HEK293 (cell line): Measurements from ENCODE around the gene SLC5A11.

Experiments
- ZBTB44 ChIP-seq: fragments of 450-650 bp; IDR thresholded peaks from 2 replicates; pipeline ENCODE4 v1.5.1; 2018; ENCODE audit warnings: missing biosample characterization, mild to moderate bottlenecking, missing genetic modification characterization
- ZBTB49 ChIP-seq: fragments of 450-650 bp; formaldehyde crosslinking; IDR thresholded peaks from 2 replicates; pipeline ENCODE4 v1.5.1; 2016; ENCODE audit warnings: missing biosample characterization, missing genetic modification characterization, low read depth
- ZFP37 ChIP-seq: fragments of 450-650 bp; formaldehyde crosslinking; IDR thresholded peaks from 2 replicates; pipeline ENCODE4 v1.5.1; 2016; ENCODE audit warnings: missing biosample characterization, missing genetic modification characterization
- ZNF10 ChIP-seq: fragments of 450-650 bp; formaldehyde crosslinking; IDR thresholded peaks from 2 replicates; pipeline ENCODE4 v1.5.1; 2017; ENCODE audit warnings: missing biosample characterization, missing genetic modification characterization
- ZNF24 ChIP-seq: fragments of 450-650 bp; formaldehyde crosslinking; IDR thresholded peaks from 2 replicates; pipeline ENCODE4 v1.5.1; 2016; ENCODE audit warnings: missing biosample characterization, missing genetic modification characterization
- TF ChIP-seq, protein P1 (sequence below): fragments of 450-650 bp; formaldehyde crosslinking; IDR thresholded peaks from 2 replicates; pipeline ENCODE4 v1.5.1; 2017; ENCODE audit warnings: missing biosample characterization, missing genetic modification characterization
- TF ChIP-seq, protein P2 (sequence below): fragments of 450-650 bp; formaldehyde crosslinking; IDR thresholded peaks from 2 replicates; pipeline ENCODE4 v1.5.1; 2016; ENCODE audit warnings: missing biosample characterization, missing genetic modification characterization

GRCh38 chr16:24820522-24820921, 25.2 kb upstream of the SLC5A11 start:
- TF ChIP-seq, protein P1, sequence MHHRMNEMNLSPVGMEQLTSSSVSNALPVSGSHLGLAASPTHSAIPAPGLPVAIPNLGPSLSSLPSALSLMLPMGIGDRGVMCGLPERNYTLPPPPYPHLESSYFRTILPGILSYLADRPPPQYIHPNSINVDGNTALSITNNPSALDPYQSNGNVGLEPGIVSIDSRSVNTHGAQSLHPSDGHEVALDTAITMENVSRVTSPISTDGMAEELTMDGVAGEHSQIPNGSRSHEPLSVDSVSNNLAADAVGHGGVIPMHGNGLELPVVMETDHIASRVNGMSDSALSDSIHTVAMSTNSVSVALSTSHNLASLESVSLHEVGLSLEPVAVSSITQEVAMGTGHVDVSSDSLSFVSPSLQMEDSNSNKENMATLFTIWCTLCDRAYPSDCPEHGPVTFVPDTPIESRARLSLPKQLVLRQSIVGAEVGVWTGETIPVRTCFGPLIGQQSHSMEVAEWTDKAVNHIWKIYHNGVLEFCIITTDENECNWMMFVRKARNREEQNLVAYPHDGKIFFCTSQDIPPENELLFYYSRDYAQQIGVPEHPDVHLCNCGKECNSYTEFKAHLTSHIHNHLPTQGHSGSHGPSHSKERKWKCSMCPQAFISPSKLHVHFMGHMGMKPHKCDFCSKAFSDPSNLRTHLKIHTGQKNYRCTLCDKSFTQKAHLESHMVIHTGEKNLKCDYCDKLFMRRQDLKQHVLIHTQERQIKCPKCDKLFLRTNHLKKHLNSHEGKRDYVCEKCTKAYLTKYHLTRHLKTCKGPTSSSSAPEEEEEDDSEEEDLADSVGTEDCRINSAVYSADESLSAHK (tag by site-specific recombination) = no peak
- TF ChIP-seq, protein P2, sequence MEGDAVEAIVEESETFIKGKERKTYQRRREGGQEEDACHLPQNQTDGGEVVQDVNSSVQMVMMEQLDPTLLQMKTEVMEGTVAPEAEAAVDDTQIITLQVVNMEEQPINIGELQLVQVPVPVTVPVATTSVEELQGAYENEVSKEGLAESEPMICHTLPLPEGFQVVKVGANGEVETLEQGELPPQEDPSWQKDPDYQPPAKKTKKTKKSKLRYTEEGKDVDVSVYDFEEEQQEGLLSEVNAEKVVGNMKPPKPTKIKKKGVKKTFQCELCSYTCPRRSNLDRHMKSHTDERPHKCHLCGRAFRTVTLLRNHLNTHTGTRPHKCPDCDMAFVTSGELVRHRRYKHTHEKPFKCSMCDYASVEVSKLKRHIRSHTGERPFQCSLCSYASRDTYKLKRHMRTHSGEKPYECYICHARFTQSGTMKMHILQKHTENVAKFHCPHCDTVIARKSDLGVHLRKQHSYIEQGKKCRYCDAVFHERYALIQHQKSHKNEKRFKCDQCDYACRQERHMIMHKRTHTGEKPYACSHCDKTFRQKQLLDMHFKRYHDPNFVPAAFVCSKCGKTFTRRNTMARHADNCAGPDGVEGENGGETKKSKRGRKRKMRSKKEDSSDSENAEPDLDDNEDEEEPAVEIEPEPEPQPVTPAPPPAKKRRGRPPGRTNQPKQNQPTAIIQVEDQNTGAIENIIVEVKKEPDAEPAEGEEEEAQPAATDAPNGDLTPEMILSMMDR (tag by site-specific recombination) = no peak
- TF ChIP-seq ZBTB49 (tag by site-specific recombination) = no peak
- TF ChIP-seq ZNF10 = no peak
- no peak for TF ChIP-seq ZFP37
- no peak for TF ChIP-seq ZBTB44 (tag by site-specific recombination)
- no peak for TF ChIP-seq ZNF24
